GM12892 (cell line): ENCODE results near the gene DLG5.

ENCODE experiments used
- POLR2A ChIP-seq: IDR thresholded peaks from 2 replicates; pipeline ENCODE4 v1.6.1; 2011; ENCODE audit warnings: low read depth, low read length, control low read depth
- POLR2AphosphoS5 ChIP-seq: IDR thresholded peaks from 2 replicates; pipeline ENCODE4 v1.6.1; 2011; ENCODE audit warnings: low read depth, low read length, control low read depth
- TAF1 ChIP-seq: IDR thresholded peaks from 2 replicates; pipeline ENCODE4 v1.6.1; 2011; ENCODE audit warnings: low read depth, mild to moderate bottlenecking, control low read depth, low read length, borderline replicate concordance

DNA sequence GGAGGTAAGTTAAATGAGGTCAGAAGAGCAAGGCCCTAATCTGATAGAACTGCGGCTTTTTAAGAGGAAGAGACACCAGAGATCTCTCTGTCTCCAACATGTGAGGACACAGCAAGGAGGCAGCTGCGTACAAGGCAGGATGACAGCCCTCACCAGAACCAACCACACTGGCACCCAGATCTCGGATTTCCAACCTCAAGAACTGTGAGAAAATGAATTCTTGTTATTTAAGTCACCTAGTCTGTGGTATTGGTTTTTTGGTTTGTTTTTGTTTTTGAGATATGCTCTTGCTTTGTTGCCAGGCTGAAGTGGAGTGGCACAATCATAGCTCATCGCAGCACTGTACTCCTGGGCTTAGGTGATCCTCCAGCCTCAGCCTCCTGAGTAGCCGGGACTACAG lies 127.2 kb downstream of the DLG5 start:
- TF ChIP-seq TAF1 (no peak), POLR2A (no peak), POLR2AphosphoS5 (no peak)
